H1 (cell line): Measurements from ENCODE around the gene TNFRSF13B. TPM values are rescaled to one million over a fixed set of nuclear protein-coding genes. Genes with fewer than 3 reads are reported as not detected.

Experiments
- CTCF ChIA-PET: fragments of 300-600 bp; sonication (Branson Sonifier 250); formaldehyde crosslinking; loops from one replicate; lab custom pipeline; 2021; ENCODE audit not compliant: partially characterized antibody; lab: Charles Lee
- POLR2A ChIA-PET: fragments of 300-600 bp; sonication (Branson Sonifier 250); formaldehyde crosslinking; loops from one replicate; lab custom pipeline; 2021; ENCODE audit warnings: inconsistent platforms; ENCODE audit not compliant: partially characterized antibody; lab: Charles Lee
- DNase-seq, 2 experiments: peaks; one replicate each; pipeline versions ENCODE4 v3.0.0 to v3.0.0-alpha.2; 2010 to 2022; ENCODE audit warnings: low spot score in 2 of 2, low read depth in 1 of 2, mixed read lengths in 1 of 2
- FAIRE-seq: peaks from 2 replicates; lab custom pipeline; 2011; peaks lifted over from hg19 to GRCh38; lab: Jason Lieb, UNC
- H2AFZ ChIP-seq: 2 replicates; pipeline ENCODE4 v1.8.1; 2012; ENCODE audit warnings: low read length, inconsistent platforms
- H2AK5ac ChIP-seq: 2 replicates; pipeline ENCODE4 v1.6.1; 2013; ENCODE audit warnings: low read depth, low read length
- H2BK120ac ChIP-seq: replicated peaks from 2 replicates; pipeline ENCODE3; 2013; ENCODE audit warnings: low read depth, low read length, inconsistent platforms
- H2BK12ac ChIP-seq: 2 replicates; pipeline ENCODE4 v1.6.1; 2013; ENCODE audit warnings: low read depth, low read length
- H2BK15ac ChIP-seq: 2 replicates; pipeline ENCODE4 v1.6.1; 2013; ENCODE audit warnings: low read length
- H2BK20ac ChIP-seq: 2 replicates; pipeline ENCODE4 v1.6.1; 2013; ENCODE audit warnings: low read length
- H2BK5ac ChIP-seq: 2 replicates; pipeline ENCODE4 v1.6.1; 2013; ENCODE audit warnings: low read depth, low read length
- H3K14ac ChIP-seq: 2 replicates; pipeline ENCODE4 v1.6.1; 2013; ENCODE audit warnings: inconsistent platforms; ENCODE audit not compliant: insufficient read length
- H3K18ac ChIP-seq: 2 replicates; pipeline ENCODE4 v1.6.1; 2013; ENCODE audit warnings: low read length; ENCODE audit errors: extremely low read depth
- H3K23ac ChIP-seq: 2 replicates; pipeline ENCODE4 v1.6.1; 2013; ENCODE audit warnings: inconsistent platforms; ENCODE audit not compliant: insufficient read length
- H3K23me2 ChIP-seq: 2 replicates; pipeline ENCODE4 v1.6.1; 2013; ENCODE audit warnings: low read depth, low read length
- H3K27ac ChIP-seq: 2 replicates; pipeline ENCODE4 v1.6.1; 2011; ENCODE audit warnings: low read depth, low read length, inconsistent platforms
- H3K27me3 ChIP-seq, 4 experiments: replicated peaks in 1 of 4; 1 replicate in 1 of 4; 2 replicates in 3 of 4; pipeline versions ENCODE4 v1.6.1 to v1.8.1; 2011 to 2013; ENCODE audit warnings: low read length in 3 of 4, mild to moderate bottlenecking in 3 of 4, inconsistent platforms in 2 of 4, mixed read lengths in 2 of 4, moderate library complexity in 1 of 4; ENCODE audit not compliant: control insufficient read depth in 3 of 4, insufficient read depth in 3 of 4; ENCODE audit errors: extremely low read depth in 1 of 4
- H3K36me3 ChIP-seq, 4 experiments: 2 replicates each; pipeline versions ENCODE4 v1.6.1 to v1.8.1; 2011 to 2013; ENCODE audit warnings: mild to moderate bottlenecking in 4 of 4, low read length in 3 of 4, moderate library complexity in 2 of 4, control low read depth in 1 of 4, inconsistent platforms in 1 of 4; ENCODE audit not compliant: insufficient read depth in 4 of 4, control insufficient read depth in 2 of 4
- H3K4ac ChIP-seq: replicated peaks from 2 replicates; pipeline ENCODE3; 2013; ENCODE audit warnings: low read length, low read depth, mixed read lengths, inconsistent platforms; ENCODE audit not compliant: insufficient read length
- H3K4me1 ChIP-seq, 4 experiments: replicated peaks in 1 of 4; 1 replicate in 1 of 4; 2 replicates in 3 of 4; pipeline versions ENCODE4 v1.6.1 to v1.8.1; 2011 to 2013; ENCODE audit warnings: low read length in 3 of 4, inconsistent platforms in 2 of 4, mixed read lengths in 1 of 4; ENCODE audit not compliant: insufficient read depth in 4 of 4, control insufficient read depth in 3 of 4
- H3K4me2 ChIP-seq, 2 experiments: 2 replicates each; pipeline versions ENCODE4 v1.6.1 to v1.8.1; 2011 to 2013; ENCODE audit warnings: low read depth in 2 of 2, low read length in 2 of 2, control low read depth in 1 of 2, inconsistent platforms in 1 of 2, mild to moderate bottlenecking in 1 of 2; ENCODE audit not compliant: insufficient read depth in 1 of 2
- H3K4me3 ChIP-seq, 4 experiments: fragments of 200-600, 300-600 bp in 1 of 4; sonication (generic), shearing (Covaris generic), sonication (Bioruptor Twin) in 1 of 4; 2 replicates each; pipeline versions ENCODE4 v1.5.1 to v1.8.1; 2011 to 2016; ENCODE audit warnings: low read length in 4 of 4, low read depth in 3 of 4, control low read depth in 2 of 4, inconsistent platforms in 2 of 4, mild to moderate bottlenecking in 2 of 4, mixed read lengths in 1 of 4, moderate library complexity in 1 of 4; ENCODE audit not compliant: insufficient read depth in 2 of 4; ENCODE audit errors: extremely low read depth in 1 of 4
- H3K56ac ChIP-seq: replicated peaks from 2 replicates; pipeline ENCODE3; 2013; ENCODE audit warnings: low read depth, mild to moderate bottlenecking, mixed read lengths, low read length, inconsistent platforms; ENCODE audit not compliant: insufficient read length
- H3K79me1 ChIP-seq: 2 replicates; pipeline ENCODE4 v1.6.1; 2013; ENCODE audit warnings: low read depth, low read length, control low read depth
- H3K79me2 ChIP-seq, 2 experiments: 2 replicates each; pipeline versions ENCODE4 v1.6.1 to v1.8.1; 2012 to 2013; ENCODE audit warnings: low read length in 2 of 2, mild to moderate bottlenecking in 2 of 2, inconsistent platforms in 1 of 2; ENCODE audit not compliant: insufficient read depth in 2 of 2, control insufficient read depth in 1 of 2
- H3K9ac ChIP-seq, 4 experiments: replicated peaks in 1 of 4; 1 replicate in 1 of 4; 2 replicates in 3 of 4; pipeline versions ENCODE4 v1.6.1 to v1.8.1; 2011 to 2013; ENCODE audit warnings: low read depth in 3 of 4, low read length in 3 of 4, control low read depth in 2 of 4, mild to moderate bottlenecking in 2 of 4, moderate library complexity in 2 of 4, inconsistent platforms in 1 of 4; ENCODE audit errors: extremely low read depth in 1 of 4
- H3K9me3 ChIP-seq, 2 experiments: 2 replicates each; pipeline versions ENCODE4 v1.6.1 to v1.8.1; 2012 to 2013; ENCODE audit warnings: mild to moderate bottlenecking in 2 of 2, moderate library complexity in 2 of 2, control low read depth in 1 of 2, inconsistent platforms in 1 of 2, low read depth in 1 of 2, low read length in 1 of 2, mixed read lengths in 1 of 2; ENCODE audit not compliant: insufficient read depth in 2 of 2
- H4K20me1 ChIP-seq, 2 experiments: replicated peaks in 1 of 2; 2 replicates each; pipeline versions ENCODE3 to v1.8.1; 2011 to 2013; ENCODE audit warnings: inconsistent platforms in 2 of 2, low read length in 2 of 2, mild to moderate bottlenecking in 1 of 2; ENCODE audit not compliant: insufficient read depth in 2 of 2, control insufficient read depth in 1 of 2
- H4K5ac ChIP-seq: 2 replicates; pipeline ENCODE4 v1.6.1; 2013; ENCODE audit warnings: low read length, low read depth, mixed read lengths, inconsistent platforms; ENCODE audit not compliant: insufficient read length
- H4K8ac ChIP-seq: 2 replicates; pipeline ENCODE4 v1.8.0; 2013; ENCODE audit warnings: mild to moderate bottlenecking, moderate library complexity, low read length, inconsistent platforms; ENCODE audit not compliant: insufficient read depth; ENCODE audit errors: extremely low read depth
- H4K91ac ChIP-seq: replicated peaks from 2 replicates; pipeline ENCODE3; 2013; ENCODE audit warnings: low read length, mixed read lengths, inconsistent platforms; ENCODE audit not compliant: insufficient read length
- CBX8 ChIP-seq: fragments of 300-800, 300-1000 bp; sonication (generic); IDR thresholded peaks from 2 replicates; pipeline ENCODE4 v1.7.1; 2016; ENCODE audit warnings: low read depth, low read length, borderline replicate concordance
- CEBPB ChIP-seq: IDR thresholded peaks from 2 replicates; pipeline ENCODE4 v1.6.1; 2012; ENCODE audit warnings: low read depth, low read length
- CHD2 ChIP-seq: IDR thresholded peaks from 2 replicates; pipeline ENCODE4 v1.6.1; 2012; ENCODE audit warnings: low read length, improper control_type of control experiment
- HDAC2 ChIP-seq, 2 experiments: fragments of 300-600 bp in 1 of 2; sonication (generic) in 1 of 2; IDR thresholded peaks; 2 replicates each; pipeline ENCODE4 v1.6.1; 2011 to 2012; ENCODE audit warnings: low read depth in 2 of 2, low read length in 2 of 2, mild to moderate bottlenecking in 2 of 2, moderate library complexity in 2 of 2, borderline replicate concordance in 1 of 2, inconsistent platforms in 1 of 2
- POLR2AphosphoS5 ChIP-seq: IDR thresholded peaks from 2 replicates; pipeline ENCODE4 v1.6.1; 2011; ENCODE audit warnings: low read depth, low read length
- RBBP5 ChIP-seq: IDR thresholded peaks from 2 replicates; pipeline ENCODE4 v1.7.1; 2012; ENCODE audit warnings: low read depth, mild to moderate bottlenecking, inconsistent platforms, low read length, moderate library complexity, borderline replicate concordance
- SRF ChIP-seq: IDR thresholded peaks from 2 replicates; pipeline ENCODE4 v1.6.1; 2011; ENCODE audit warnings: mild to moderate bottlenecking, low read depth, low read length, moderate library complexity
- ZNF274 ChIP-seq: IDR thresholded peaks from 2 replicates; pipeline ENCODE4 v1.7.0; 2012; ENCODE audit warnings: low read length, borderline replicate concordance; ENCODE audit errors: extremely low read depth
- WGBS, 2 experiments: shearing (Covaris generic) in 1 of 2; methylation state at CpG; one replicate each; pipeline versions ENCODE4 v1.1.6 to v1.1.7; 2013 to 2015; ENCODE audit warnings: low lambda C conversion rate in 2 of 2, mixed read lengths in 2 of 2, inconsistent platforms in 1 of 2, low coverage in 1 of 2, missing lambda C conversion rate in 1 of 2; ENCODE audit not compliant: insufficient replicate concordance in 2 of 2, insufficient coverage in 1 of 2, insufficient read length in 1 of 2; ENCODE audit errors: extremely low coverage in 1 of 2, missing lambda C conversion rate in 1 of 2; 5-methylcytosine and 5-hydroxymethylcytosine counted together
- polyA plus RNA-seq, 7 experiments: library from polyadenylated mRNA; depleted of rRNA in 3 of 7; stranded (reverse) in 5 of 7; unstranded in 2 of 7; fragments of >200 nt in 5 of 7; fragments of 200-250 nt in 2 of 7; gene quantifications; 1 replicate in 5 of 7; 2 replicates in 1 of 7; 4 replicates in 1 of 7; pipeline versions ENCODE4 v1.2.1 to v1.2.3, GENCODE V29; 2011 to 2013; ENCODE audit warnings: missing spikeins in 2 of 7, mixed read lengths in 2 of 7
- total RNA-seq: library from RNA; stranded (reverse); fragmentation: NEBNext Ultra II Directional; extraction: Animal tissue kit (Norgen Biotek cat#: 25700); gene quantifications from 2 replicates; pipeline ENCODE4 v1.2.1, GENCODE V29; 2021

Gene TNFRSF13B
- total and polyA plus RNA-seq, 2 of the 8 experiments (the other 6 are each of a cell fraction or from before 2014, with no cell fraction given) = not detected

- no peaks in the 10 kb centered on the region; a peak in 3 of 7 replicates for H3K4me1 ChIP-seq
- no peak overlapping the region for H3K18ac ChIP-seq
- no peak overlapping the region for H4K91ac ChIP-seq
- no peak for FAIRE-seq
- H3K27ac ChIP-seq = no peak overlapping the region
- no peak overlapping the region for H2AK5ac ChIP-seq
- H2BK15ac ChIP-seq = 0 out of 2 replicates have a peak overlapping the region, but pooled peaks have one; percentile 88
- H3K14ac ChIP-seq = no peak overlapping the region
- no peak overlapping the region for H2AFZ ChIP-seq
- no peak overlapping the region for H4K5ac ChIP-seq
- 84% methylated on average over 8 of the region's 8 CpGs; no CpG with 5 or more reads in 1 of the 2 experiments for WGBS, 2 experiments
- H3K4ac ChIP-seq = no peak overlapping the region
- H4K20me1 ChIP-seq = no peaks in the 10 kb centered on the region
- H2BK20ac ChIP-seq = no peak overlapping the region
- H3K23ac ChIP-seq = no peak overlapping the region
- H2BK5ac ChIP-seq = no peak overlapping the region
- H4K8ac ChIP-seq = no peak overlapping the region
- no peak overlapping the region for H2BK120ac ChIP-seq
- no peaks in the 10 kb centered on the region for H3K23me2 ChIP-seq
- H3K56ac ChIP-seq = no peak overlapping the region
- no peak overlapping the region for H3K4me3 ChIP-seq
- H3K4me2 ChIP-seq = no peak overlapping the region
- H3K79me2 ChIP-seq = no peaks in the 10 kb centered on the region
- no peak overlapping the region for H3K9ac ChIP-seq
- TF ChIP-seq HDAC2 (IDR thresholded peaks at IDR 0.05; ENCODE audit: borderline replicate concordance in 1 of 2, low read depth in 2 of 2, low read length in 2 of 2) (no peak), CHD2 (no peak), SRF (no peak), POLR2AphosphoS5 (no peak), CBX8 (no peak), RBBP5 (no peak), ZNF274 (no peak), CEBPB (no peak)
- CTCF ChIA-PET = interaction anchor here (0.5 to 2.4 kb wide), 6 partner anchors 11 to 172 kb away, joined by 3 to 6 read pairs (median 4); no protein-coding TSS in a partner anchor
- no peak for DNase-seq
- no peaks in the 10 kb centered on the region for H3K9me3 ChIP-seq
- no peaks in the 10 kb centered on the region for H3K79me1 ChIP-seq
- POLR2A ChIA-PET = no interaction called here
- no peak overlapping the region for H2BK12ac ChIP-seq
- H3K27me3 ChIP-seq = no peaks in the 10 kb centered on the region
- H3K36me3 ChIP-seq = no peaks in the 10 kb centered on the region
Measured at GRCh38 chr17:17017343-17018014, 45.6 kb upstream of the TNFRSF13B start.
